ENCODE measurements around the gene DDX54.

The DDX54 gene

GRCh38 chr12:113152196-113152834, 33.0 kb downstream of the DDX54 start:
- TF ChIP-seq CTCF (conservative IDR thresholded peaks at IDR 0.05), result no peak
- H3K27ac ChIP-seq, result peak overlapping the region; percentile 52; the same call in 1 of the 2 replicates

GRCh38 chr12:113151655-113152054, 33.6 kb downstream of the DDX54 start:
- H3K27ac ChIP-seq, result no peak overlapping the region
- TF ChIP-seq CTCF (conservative IDR thresholded peaks at IDR 0.05), result no peak

GRCh38 chr12:113149361-113150150, 35.7 kb downstream of the DDX54 start, which contains the start of gene CFAP73:
CFAP73 (plus strand) TSS chr12:113149724; CDS start chr12:113149858, 134 bp downstream.
- TF ChIP-seq CTCF (conservative IDR thresholded peaks at IDR 0.05), result no peak
- no peak within 1 kb of the TSS for H3K27ac ChIP-seq

- H3K27ac ChIP-seq, result no peak overlapping the region
- TF ChIP-seq CTCF (conservative IDR thresholded peaks at IDR 0.05), result no peak
Observed at GRCh38 chr12:113146999-113147398, 38.3 kb downstream of the DDX54 start.

GRCh38 chr12:113145720-113146551, 39.3 kb downstream of the DDX54 start:
- no peak for TF ChIP-seq CTCF (conservative IDR thresholded peaks at IDR 0.05)
- H3K27ac ChIP-seq, result no peak overlapping the region

GRCh38 chr12:113144806-113145205, 40.5 kb downstream of the DDX54 start:
- H3K27ac ChIP-seq, result no peak overlapping the region
- TF ChIP-seq CTCF (conservative IDR thresholded peaks at IDR 0.05), result no peak

- H3K27ac ChIP-seq, result no peak overlapping the region
- no peak for TF ChIP-seq CTCF (conservative IDR thresholded peaks at IDR 0.05)
Observed at GRCh38 chr12:113143959-113144358, 41.3 kb downstream of the DDX54 start.

All from VCaP (cell line).